GM12878 (cell line): ENCODE measurements around the gene GLB1L3. TPM values are rescaled to one million over a fixed set of nuclear protein-coding genes. Genes with fewer than 3 reads are reported as not detected.

Experiments used
- ATAC-seq: fragments of 200-7000 bp; cut with Tn5 transposase; 3 replicates; pipeline ENCODE4 v1.9.1; 2020; ENCODE audit warnings: mild to moderate bottlenecking, moderate library complexity
- BruUV-seq: library from RNA; stranded (reverse); fragments of 400-500 nt; replicated peaks from 2 replicates; lab custom pipeline; 2021; lab: Mats Ljungman, UMichigan
- CTCF ChIA-PET: fragments of 300-600 bp; sonication (Branson Sonifier 250); formaldehyde crosslinking; extraction: SDS; loops from one replicate; lab custom pipeline; 2021; ENCODE audit warnings: inconsistent platforms; lab: Yijun Ruan, JAX
- POLR2A ChIA-PET: fragments of 350-600 bp; formaldehyde crosslinking; extraction: SDS; loops from one replicate; lab custom pipeline; 2021; ENCODE audit warnings: inconsistent platforms; lab: Charles Lee
- RAD21 ChIA-PET: fragments of 300-600 bp; sonication (Branson Sonifier 250); formaldehyde crosslinking; loops from one replicate; lab custom pipeline; 2023; ENCODE audit warnings: antibody characterized with exemption; ENCODE audit not compliant: unreplicated experiment; lab: Charles Lee
- SMC1A ChIA-PET: fragments of 300-600 bp; sonication (Branson Sonifier 250); formaldehyde crosslinking; loops from one replicate; lab custom pipeline; 2023; ENCODE audit not compliant: unreplicated experiment, uncharacterized antibody; lab: Charles Lee
- DNase-seq: peaks from one replicate; pipeline ENCODE4 v3.0.0-alpha.2; 2011; ENCODE audit warnings: low read depth, low spot score
- FAIRE-seq: peaks from 3 replicates; lab custom pipeline; 2011; peaks lifted over from hg19 to GRCh38; lab: Jason Lieb, UNC
- H2AFZ ChIP-seq: 2 replicates; pipeline ENCODE4 v1.6.0; 2011; ENCODE audit warnings: low read depth, low read length, control low read depth; ENCODE audit not compliant: control insufficient read depth
- H3K27ac ChIP-seq: 2 replicates; pipeline ENCODE4 v1.5.1; 2011; ENCODE audit warnings: control low read depth; ENCODE audit not compliant: control insufficient read depth, insufficient read depth
- H3K27me3 ChIP-seq, 2 experiments: replicated peaks in 1 of 2; 2 replicates each; pipeline versions ENCODE4 v1.6.0 to v1.6.1; 2011; ENCODE audit warnings: low read length in 1 of 2; ENCODE audit not compliant: control insufficient read depth in 2 of 2, insufficient read depth in 2 of 2
- H3K36me3 ChIP-seq, 2 experiments: 2 replicates each; pipeline ENCODE4 v1.5.1; 2011; ENCODE audit warnings: low read length in 1 of 2; ENCODE audit not compliant: control insufficient read depth in 2 of 2, insufficient read depth in 2 of 2
- H3K4me1 ChIP-seq: 2 replicates; pipeline ENCODE4 v1.6.1; 2011; ENCODE audit warnings: mild to moderate bottlenecking, low read length, moderate library complexity, mixed read lengths; ENCODE audit not compliant: control insufficient read depth, insufficient read depth
- H3K4me2 ChIP-seq: 2 replicates; pipeline ENCODE4 v1.6.0; 2011; ENCODE audit warnings: control low read depth; ENCODE audit not compliant: control insufficient read depth, insufficient read depth
- H3K4me3 ChIP-seq: fragments of 200-600 bp; sonication (generic); 2 replicates; pipeline ENCODE4 v1.5.1; 2016
- H3K79me2 ChIP-seq: 2 replicates; pipeline ENCODE4 v1.6.0; 2011; ENCODE audit warnings: low read length; ENCODE audit not compliant: control insufficient read depth, insufficient read depth
- H3K9ac ChIP-seq: 2 replicates; pipeline ENCODE4 v1.8.0; 2011; ENCODE audit warnings: low read length, control low read depth, mixed read lengths; ENCODE audit not compliant: control insufficient read depth, insufficient read depth
- H3K9me3 ChIP-seq: replicated peaks from 3 replicates; pipeline ENCODE4 v1.5.1; 2011; ENCODE audit warnings: mild to moderate bottlenecking, low read length; ENCODE audit not compliant: control insufficient read depth, insufficient read depth
- H4K20me1 ChIP-seq: 2 replicates; pipeline ENCODE4 v1.6.0; 2011; ENCODE audit not compliant: control insufficient read depth, insufficient read depth
- HDAC2 ChIP-seq: fragments of 200-600 bp; sonication (generic); IDR thresholded peaks from 2 replicates; pipeline ENCODE4 v1.6.1; 2017
- HDGF ChIP-seq: fragments of 450-650 bp; IDR thresholded peaks from 2 replicates; pipeline ENCODE4 v1.6.1; 2016; ENCODE audit warnings: antibody characterized with exemption
- JUND ChIP-seq: IDR thresholded peaks from 2 replicates; pipeline ENCODE4 v1.6.1; 2012; ENCODE audit warnings: low read depth, mild to moderate bottlenecking, low read length, improper control_type of control experiment, moderate library complexity
- MYB ChIP-seq: fragments of 150-350 bp; IDR thresholded peaks from 2 replicates; pipeline ENCODE4 v1.6.1; 2014; ENCODE audit warnings: mild to moderate bottlenecking, low read depth, low read length, borderline replicate concordance
- TCF3 ChIP-seq: IDR thresholded peaks from 2 replicates; pipeline ENCODE4 v1.6.1; 2012; ENCODE audit warnings: low read depth, mild to moderate bottlenecking, low read length, borderline replicate concordance; ENCODE audit not compliant: insufficient read depth
- WGBS: methylation state at CpG from one replicate; pipeline ENCODE4 v1.1.6; 2016; ENCODE audit warnings: low lambda C conversion rate; ENCODE audit not compliant: insufficient replicate concordance, insufficient coverage; ENCODE audit errors: missing lambda C conversion rate; 5-methylcytosine and 5-hydroxymethylcytosine counted together
- in situ Hi-C: fragments of 300-500 bp; cut with MboI; formaldehyde crosslinking; loops from 9 replicates; pipeline ENCODE4 v1.14.3; 2018; ENCODE audit warnings: mixed read lengths
- intact Hi-C: fragments of 100-400 bp; cut with micrococcal nuclease; formaldehyde crosslinking; loops from one replicate; pipeline ENCODE4 v1.14.2; 2022; ENCODE audit not compliant: unreplicated experiment
- polyA plus RNA-seq, 11 experiments: library from polyadenylated mRNA; depleted of rRNA in 4 of 11; unstranded in 6 of 11; stranded (reverse) in 5 of 11; fragments of >200 nt; fragmentation: Nextera tagmentation in 4 of 11; fragmentation: Illumina TruSeq in 1 of 11; extraction: Ambion mirVana in 4 of 11; extraction: Trizol in 1 of 11; gene quantifications; 1 replicate in 1 of 11; 2 replicates in 10 of 11; pipeline versions ENCODE4 v1.2.1 to v1.2.3, GENCODE V29; 2011 to 2016; ENCODE audit warnings: inconsistent platforms in 2 of 11, missing spikeins in 2 of 11, low read depth in 1 of 11
- total RNA-seq, 4 experiments: library from RNA; depleted of rRNA in 3 of 4; stranded (reverse); fragments of >200 nt in 3 of 4; fragmentation: Illumina TruSeq in 1 of 4; extraction: Trizol in 1 of 4; gene quantifications; 2 replicates each; pipeline versions ENCODE4 v1.2.1 to v1.2.3, GENCODE V29; 2013 to 2021
- TF ChIP-seq, protein P1 (sequence below): fragments of 150-350 bp; IDR thresholded peaks from 2 replicates; pipeline ENCODE4 v1.6.1; 2016; ENCODE audit warnings: low read depth, low read length
- TF ChIP-seq, protein P2 (sequence below): fragments of 450-650 bp; formaldehyde crosslinking; IDR thresholded peaks from 2 replicates; pipeline ENCODE4 v1.5.0; 2022; ENCODE audit warnings: mild to moderate bottlenecking, missing genetic modification characterization

GLB1L3 gene
- total and polyA plus RNA-seq, 10 of the 15 experiments (the other 5 are each of a cell fraction or from before 2014, with no cell fraction given): 0.53 to 2.9 (median 1.9) TPM; not detected in 1

DNA sequence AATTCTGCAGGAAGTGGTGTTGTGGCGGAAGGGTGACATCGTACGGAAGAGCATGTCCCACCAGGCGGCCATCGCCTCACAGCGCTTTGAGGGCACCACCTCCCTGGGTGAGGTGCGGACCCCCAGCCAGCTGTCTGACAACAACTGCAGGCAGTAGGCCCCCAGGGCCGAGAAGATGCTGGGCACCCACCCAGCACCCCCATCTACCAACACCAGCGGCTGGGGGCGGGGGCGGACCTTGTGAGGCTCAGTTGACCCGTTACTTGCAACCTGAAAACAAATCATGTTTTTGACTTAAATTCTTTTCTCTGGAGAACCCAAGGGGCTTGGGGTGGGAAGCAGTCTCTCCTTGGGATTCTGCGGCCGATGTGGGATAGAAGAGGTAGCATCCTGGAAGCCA lies 30.7 kb upstream of the GLB1L3 start:
- WGBS: 96% methylated on average over 14 of the region's 14 CpGs
- CTCF ChIA-PET: interaction anchor here (0.8 to 4.2 kb wide), 4 partner anchors 16 to 195 kb away, joined by 4 to 56 read pairs (median 12); no protein-coding TSS in a partner anchor
- in situ Hi-C loops: no loop called here

More for the DNA sequence above, 30.7 kb upstream of the GLB1L3 start:
- Histone ChIP-seq H3K27me3 (no peaks in the 10 kb centered on the region), H3K9me3 (no peaks in the 10 kb centered on the region), H2AFZ (no peak overlapping the region), H3K9ac (no peak overlapping the region), H3K4me3 (no peak overlapping the region), H4K20me1 (no peaks in the 10 kb centered on the region), H3K27ac (no peak overlapping the region), H3K79me2 (no peaks in the 10 kb centered on the region), H3K4me1 (no peaks in the 10 kb centered on the region), H3K36me3 (peaks cover 10 to 17% of the 10 kb centered on the region in 2 experiments), H3K4me2 (no peak overlapping the region)
- ChIA-PET RAD21 (interaction anchor here (2.1 kb wide), 1 partner anchor 38 kb away, joined by 8 read pairs; no protein-coding TSS in a partner anchor), SMC1A (interaction anchor here (1.9 to 2.3 kb wide), 2 partner anchors 17 to 38 kb away, joined by 5 to 10 read pairs; no protein-coding TSS in a partner anchor), POLR2A (no interaction called here)
- intact Hi-C loops: no loop called here
- no peak for DNase-seq
- no peak for FAIRE-seq
- TF ChIP-seq, protein P1, sequence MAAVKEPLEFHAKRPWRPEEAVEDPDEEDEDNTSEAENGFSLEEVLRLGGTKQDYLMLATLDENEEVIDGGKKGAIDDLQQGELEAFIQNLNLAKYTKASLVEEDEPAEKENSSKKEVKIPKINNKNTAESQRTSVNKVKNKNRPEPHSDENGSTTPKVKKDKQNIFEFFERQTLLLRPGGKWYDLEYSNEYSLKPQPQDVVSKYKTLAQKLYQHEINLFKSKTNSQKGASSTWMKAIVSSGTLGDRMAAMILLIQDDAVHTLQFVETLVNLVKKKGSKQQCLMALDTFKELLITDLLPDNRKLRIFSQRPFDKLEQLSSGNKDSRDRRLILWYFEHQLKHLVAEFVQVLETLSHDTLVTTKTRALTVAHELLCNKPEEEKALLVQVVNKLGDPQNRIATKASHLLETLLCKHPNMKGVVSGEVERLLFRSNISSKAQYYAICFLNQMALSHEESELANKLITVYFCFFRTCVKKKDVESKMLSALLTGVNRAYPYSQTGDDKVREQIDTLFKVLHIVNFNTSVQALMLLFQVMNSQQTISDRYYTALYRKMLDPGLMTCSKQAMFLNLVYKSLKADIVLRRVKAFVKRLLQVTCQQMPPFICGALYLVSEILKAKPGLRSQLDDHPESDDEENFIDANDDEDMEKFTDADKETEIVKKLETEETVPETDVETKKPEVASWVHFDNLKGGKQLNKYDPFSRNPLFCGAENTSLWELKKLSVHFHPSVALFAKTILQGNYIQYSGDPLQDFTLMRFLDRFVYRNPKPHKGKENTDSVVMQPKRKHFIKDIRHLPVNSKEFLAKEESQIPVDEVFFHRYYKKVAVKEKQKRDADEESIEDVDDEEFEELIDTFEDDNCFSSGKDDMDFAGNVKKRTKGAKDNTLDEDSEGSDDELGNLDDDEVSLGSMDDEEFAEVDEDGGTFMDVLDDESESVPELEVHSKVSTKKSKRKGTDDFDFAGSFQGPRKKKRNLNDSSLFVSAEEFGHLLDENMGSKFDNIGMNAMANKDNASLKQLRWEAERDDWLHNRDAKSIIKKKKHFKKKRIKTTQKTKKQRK: no peak
- TF ChIP-seq, protein P2, sequence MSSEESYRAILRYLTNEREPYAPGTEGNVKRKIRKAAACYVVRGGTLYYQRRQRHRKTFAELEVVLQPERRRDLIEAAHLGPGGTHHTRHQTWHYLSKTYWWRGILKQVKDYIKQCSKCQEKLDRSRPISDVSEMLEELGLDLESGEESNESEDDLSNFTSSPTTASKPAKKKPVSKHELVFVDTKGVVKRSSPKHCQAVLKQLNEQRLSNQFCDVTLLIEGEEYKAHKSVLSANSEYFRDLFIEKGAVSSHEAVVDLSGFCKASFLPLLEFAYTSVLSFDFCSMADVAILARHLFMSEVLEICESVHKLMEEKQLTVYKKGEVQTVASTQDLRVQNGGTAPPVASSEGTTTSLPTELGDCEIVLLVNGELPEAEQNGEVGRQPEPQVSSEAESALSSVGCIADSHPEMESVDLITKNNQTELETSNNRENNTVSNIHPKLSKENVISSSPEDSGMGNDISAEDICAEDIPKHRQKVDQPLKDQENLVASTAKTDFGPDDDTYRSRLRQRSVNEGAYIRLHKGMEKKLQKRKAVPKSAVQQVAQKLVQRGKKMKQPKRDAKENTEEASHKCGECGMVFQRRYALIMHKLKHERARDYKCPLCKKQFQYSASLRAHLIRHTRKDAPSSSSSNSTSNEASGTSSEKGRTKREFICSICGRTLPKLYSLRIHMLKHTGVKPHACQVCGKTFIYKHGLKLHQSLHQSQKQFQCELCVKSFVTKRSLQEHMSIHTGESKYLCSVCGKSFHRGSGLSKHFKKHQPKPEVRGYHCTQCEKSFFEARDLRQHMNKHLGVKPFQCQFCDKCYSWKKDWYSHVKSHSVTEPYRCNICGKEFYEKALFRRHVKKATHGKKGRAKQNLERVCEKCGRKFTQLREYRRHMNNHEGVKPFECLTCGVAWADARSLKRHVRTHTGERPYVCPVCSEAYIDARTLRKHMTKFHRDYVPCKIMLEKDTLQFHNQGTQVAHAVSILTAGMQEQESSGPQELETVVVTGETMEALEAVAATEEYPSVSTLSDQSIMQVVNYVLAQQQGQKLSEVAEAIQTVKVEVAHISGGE: no peak
- TF ChIP-seq JUND (no peak), HDAC2 (no peak), TCF3 (no peak), HDGF (no peak), MYB (no peak)
- no TSS peak for BruUV-seq
- no peak for ATAC-seq
